HG03025 (cell line): ENCODE measurements around the gene HOMER2.
"Not testable (repeated sequence)": the region's sequence is repeated elsewhere in the genome, so short reads cannot be mapped to it uniquely, and the experiment has no call there.

Experiments used
- ATAC-seq: cut with Tn5 transposase; IDR thresholded peaks from one replicate; pipeline ENCODE4 v1.9.1; 2021; ENCODE audit warnings: mild to moderate bottlenecking, moderate library complexity; ENCODE audit not compliant: unreplicated experiment, low FRiP score

HOMER2 gene

GRCh38 chr15:82870727-82871320 lies 81.7 kb downstream of the HOMER2 start:
- no peak for ATAC-seq

- not testable (repeated sequence) for ATAC-seq
Observed at GRCh38 chr15:82865981-82866380, 86.5 kb downstream of the HOMER2 start.

- not testable (repeated sequence) for ATAC-seq
Observed at GRCh38 chr15:82865581-82865980, 86.9 kb downstream of the HOMER2 start.

GRCh38 chr15:82864967-82865366 lies 87.6 kb downstream of the HOMER2 start:
- ATAC-seq: no peak

GRCh38 chr15:82862886-82863285 lies 89.6 kb downstream of the HOMER2 start:
- no peak for ATAC-seq

GRCh38 chr15:82858932-82859331 lies 93.6 kb downstream of the HOMER2 start:
- no peak for ATAC-seq

GRCh38 chr15:82856397-82857170 lies 95.9 kb downstream of the HOMER2 start:
- no peak for ATAC-seq

- no peak for ATAC-seq
Observed at GRCh38 chr15:82855286-82856100, 97.0 kb downstream of the HOMER2 start.

- no peak for ATAC-seq
Observed at GRCh38 chr15:82854554-82854953, 98.0 kb downstream of the HOMER2 start.

GRCh38 chr15:82852941-82853561 lies 99.5 kb downstream of the HOMER2 start:
- no peak for ATAC-seq

GRCh38 chr15:82851981-82852511 lies 100.5 kb downstream of the HOMER2 start:
- ATAC-seq: no peak

GRCh38 chr15:82851306-82851850 lies 101.1 kb downstream of the HOMER2 start:
- ATAC-seq: no peak

- no peak for ATAC-seq
Observed at GRCh38 chr15:82850731-82851130, 101.8 kb downstream of the HOMER2 start.

GRCh38 chr15:82849556-82850512 lies 102.7 kb downstream of the HOMER2 start:
- no peak for ATAC-seq

- ATAC-seq: no peak
Observed at GRCh38 chr15:82848241-82848993, 104.1 kb downstream of the HOMER2 start.

- ATAC-seq: no peak
Observed at GRCh38 chr15:82847703-82848102, 104.8 kb downstream of the HOMER2 start.

GRCh38 chr15:82846621-82847020 lies 105.9 kb downstream of the HOMER2 start:
- no peak for ATAC-seq

- no peak for ATAC-seq
Observed at GRCh38 chr15:82845686-82846085, 106.8 kb downstream of the HOMER2 start.
